NCI-H1417 treated with DMSO at 0.1 percent for 48 hours (cell line): ENCODE results near the gene SH3YL1.

Source experiments
- DNase-seq: peaks from one replicate; lab custom pipeline; 2025; lab: John Stamatoyannopoulos, UW

Gene SH3YL1

DNA sequence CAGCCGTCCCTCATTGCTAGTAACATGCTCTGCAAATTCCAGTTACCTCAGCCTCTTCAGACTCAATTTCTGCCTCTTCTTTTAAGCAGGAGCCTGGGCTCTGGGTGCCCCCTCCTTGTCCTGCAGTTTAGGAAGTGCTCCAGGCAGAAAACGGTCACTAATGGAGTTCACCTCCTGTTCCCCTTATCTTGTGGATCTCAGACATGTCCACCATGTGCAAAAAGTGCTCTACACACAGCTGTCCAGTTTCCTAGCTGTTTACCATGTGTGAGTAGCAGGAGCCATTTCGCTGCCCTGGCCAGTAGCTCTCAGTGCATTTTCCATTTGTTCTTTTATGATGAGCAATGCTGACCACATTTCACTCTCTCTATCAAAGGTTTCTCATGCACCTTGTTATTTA lies 4.9 kb downstream of the SH3YL1 start:
- no peak for DNase-seq

DNA sequence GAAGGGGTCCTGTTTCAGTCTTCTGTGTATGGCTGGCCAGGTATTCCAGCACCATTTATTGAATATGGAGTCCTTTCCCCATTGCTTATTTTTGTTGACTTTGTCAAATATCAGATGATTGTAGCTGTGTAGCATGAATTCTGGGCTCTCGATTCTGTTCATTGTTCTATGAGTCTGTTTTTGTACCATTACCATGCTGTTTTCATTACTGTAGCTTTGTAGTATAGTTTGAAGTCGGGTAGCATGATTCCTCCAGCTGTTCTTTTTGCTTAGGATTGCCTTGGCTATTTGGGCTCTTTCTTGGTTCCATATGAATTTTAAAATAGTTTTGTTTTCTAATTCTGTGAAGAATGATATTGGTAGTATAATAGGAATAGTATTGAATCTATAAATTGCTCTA lies 6.0 kb downstream of the SH3YL1 start:
- no peak for DNase-seq

DNA sequence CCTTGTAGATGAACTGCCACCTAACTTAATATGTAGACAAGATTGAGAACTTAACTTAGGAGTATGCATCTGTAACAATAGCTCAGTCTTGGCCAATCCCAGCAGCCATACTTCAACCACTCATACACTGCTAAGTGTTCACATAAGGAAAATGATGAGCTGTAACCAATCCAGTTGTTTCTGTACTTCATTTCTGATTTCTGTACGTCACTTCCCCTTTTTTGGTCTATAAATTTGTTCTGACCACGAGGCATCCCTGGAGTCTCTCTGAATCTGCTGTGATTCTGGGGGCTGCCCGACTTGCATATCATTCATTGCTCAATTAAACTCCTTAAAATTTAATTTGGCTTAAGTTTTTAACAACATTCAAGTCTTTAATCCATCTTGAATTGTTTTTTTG lies 6.4 kb downstream of the SH3YL1 start:
- DNase-seq, result no peak

DNA sequence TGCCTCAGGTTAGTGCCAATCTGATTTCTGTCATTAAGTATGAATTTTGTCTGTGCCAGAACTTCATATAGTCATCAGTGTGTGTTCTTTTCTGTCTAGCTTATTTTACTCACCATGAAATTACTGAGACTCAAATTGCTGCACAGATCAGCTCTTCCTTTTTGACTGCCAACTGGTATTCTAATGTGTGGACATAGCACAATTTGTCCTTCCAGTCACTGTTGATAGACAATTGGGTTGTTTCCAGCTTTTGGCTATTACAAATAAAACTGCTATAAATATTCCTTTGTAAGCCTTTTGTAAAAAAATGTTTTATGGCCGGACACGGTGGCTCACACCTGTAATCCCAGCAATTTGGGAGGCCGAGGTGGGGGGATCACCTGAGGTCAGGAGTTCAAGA lies 7.7 kb downstream of the SH3YL1 start:
- DNase-seq, result no peak

DNA sequence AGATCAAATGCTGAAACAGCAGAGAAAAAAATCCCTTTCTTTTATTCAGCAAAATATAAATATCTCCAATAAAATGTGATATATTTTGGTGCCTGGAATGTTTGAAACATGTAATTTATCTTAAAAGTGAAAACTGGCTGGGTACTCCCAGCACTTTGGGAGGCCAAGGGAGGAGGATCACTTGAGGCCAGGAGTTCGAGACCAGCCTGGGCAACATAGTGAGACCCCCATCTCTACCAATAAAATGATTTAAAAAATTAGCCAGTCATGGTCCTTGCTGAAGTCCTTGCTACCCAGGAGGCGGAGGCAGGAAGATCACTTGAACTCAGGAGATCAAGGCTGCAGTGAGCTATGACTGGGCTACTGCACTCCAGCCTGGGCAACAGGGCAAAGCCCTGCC lies 8.6 kb downstream of the SH3YL1 start:
- no peak for DNase-seq

DNA sequence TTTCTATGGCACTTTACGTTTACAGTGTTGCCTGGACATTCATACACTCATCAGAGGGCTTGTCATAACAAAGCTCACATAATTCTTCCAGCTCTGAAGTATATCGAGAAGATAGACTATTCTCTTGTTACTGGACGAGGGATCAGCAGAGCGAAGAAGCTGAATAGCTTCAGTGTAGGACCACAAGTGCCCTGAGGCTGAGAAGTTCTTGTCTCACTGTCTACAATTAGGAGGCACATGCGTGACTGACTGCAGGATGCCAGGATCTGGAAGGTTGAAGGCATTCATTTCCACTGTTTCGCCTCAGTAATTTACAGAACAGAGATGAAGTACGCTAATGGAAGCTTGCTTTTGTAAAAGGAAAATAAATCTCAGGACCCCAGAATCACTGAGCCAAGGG lies 9.6 kb downstream of the SH3YL1 start:
- no peak for DNase-seq

DNA sequence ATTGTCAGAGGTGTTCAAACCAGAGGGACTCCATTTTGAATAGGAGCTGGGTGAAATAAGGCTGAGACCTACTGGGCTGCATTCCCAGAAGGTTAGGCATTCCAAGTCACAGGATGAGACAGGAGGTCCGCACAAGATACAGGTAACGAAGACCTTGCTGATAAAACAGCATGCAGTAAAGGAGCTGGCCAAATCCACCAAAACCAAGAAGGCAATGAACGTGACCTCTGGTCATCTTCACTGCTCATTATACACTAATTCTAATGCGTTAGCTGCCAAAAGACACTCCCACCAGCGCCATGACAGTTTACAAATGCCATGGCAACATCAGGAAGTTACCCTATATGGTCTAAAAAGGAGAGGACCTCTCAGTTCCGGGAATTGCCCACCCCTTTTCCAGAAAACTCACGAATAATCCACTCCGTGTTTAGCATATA lies 10.6 kb downstream of the SH3YL1 start:
- no peak for DNase-seq

DNA sequence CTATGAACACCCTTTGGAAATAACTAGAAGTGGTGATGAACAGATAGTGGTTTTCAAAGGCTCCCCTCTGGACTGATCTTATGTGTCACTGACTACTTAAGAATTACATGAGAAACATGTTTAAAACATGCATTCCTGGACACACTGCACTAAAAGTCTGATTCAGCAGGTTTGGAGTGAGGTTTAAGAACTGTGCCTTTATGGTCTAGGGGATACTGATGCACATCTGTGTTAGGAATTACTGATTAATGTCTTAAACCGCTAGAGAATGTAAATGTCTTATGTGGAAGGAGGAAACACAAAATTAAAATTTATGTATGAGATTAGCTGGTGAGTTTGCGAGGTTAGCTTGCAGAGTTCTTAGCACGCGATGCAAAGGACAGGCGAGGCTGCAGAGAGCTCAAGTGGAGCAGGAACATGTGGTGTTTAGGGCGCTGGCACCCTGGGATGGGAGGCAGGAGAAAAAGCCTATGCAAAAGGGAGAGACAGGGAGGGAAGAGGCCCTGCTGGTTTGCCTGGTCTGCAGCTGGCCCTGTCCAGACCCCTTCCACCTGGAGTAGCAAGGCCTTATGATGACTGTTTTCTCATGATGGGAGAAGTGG lies 11.7 kb downstream of the SH3YL1 start:
- no peak for DNase-seq

DNA sequence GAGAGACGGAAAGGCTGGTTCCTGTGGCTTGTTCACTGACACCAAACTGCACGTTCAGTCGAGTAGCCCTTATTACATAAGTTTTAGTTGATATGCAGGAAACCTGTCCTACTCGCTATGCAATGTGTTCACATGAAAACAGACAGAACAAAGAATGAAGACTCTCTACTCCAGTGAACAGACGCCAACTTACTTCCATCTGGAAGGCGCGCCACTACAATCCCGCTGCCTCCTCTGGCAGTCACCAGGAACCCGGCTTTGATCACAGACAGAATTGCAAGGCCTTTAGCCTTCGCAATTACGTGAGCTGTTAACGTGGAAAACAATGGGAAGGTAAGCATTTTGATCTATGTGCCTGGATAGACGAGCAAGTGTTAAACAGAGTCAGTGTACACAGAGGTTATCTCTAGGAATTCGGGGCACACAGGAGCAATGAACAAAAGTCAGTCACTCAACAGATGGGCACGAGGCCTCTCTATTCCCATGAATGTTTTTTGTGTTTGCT lies 14.2 kb downstream of the SH3YL1 start:
- no peak for DNase-seq

DNA sequence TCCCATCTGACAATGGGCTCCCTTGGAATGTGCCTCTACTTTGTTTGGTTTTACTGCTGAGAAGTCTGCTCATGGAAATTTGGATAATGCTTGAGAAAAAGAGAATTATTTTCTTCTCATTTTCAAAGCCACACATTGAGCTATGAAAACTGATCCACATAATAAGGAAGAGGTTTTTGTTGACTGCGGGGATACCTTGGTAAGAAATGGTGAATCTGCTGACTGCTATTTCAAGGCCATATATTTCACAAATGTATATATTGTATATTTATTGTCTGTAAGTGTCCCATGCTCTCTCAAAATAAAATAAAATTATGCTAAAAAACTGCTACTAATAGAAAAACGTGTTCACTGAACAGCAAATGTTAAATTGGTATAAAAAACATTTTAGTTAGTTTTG lies 15.1 kb downstream of the SH3YL1 start:
- DNase-seq, result no peak

DNA sequence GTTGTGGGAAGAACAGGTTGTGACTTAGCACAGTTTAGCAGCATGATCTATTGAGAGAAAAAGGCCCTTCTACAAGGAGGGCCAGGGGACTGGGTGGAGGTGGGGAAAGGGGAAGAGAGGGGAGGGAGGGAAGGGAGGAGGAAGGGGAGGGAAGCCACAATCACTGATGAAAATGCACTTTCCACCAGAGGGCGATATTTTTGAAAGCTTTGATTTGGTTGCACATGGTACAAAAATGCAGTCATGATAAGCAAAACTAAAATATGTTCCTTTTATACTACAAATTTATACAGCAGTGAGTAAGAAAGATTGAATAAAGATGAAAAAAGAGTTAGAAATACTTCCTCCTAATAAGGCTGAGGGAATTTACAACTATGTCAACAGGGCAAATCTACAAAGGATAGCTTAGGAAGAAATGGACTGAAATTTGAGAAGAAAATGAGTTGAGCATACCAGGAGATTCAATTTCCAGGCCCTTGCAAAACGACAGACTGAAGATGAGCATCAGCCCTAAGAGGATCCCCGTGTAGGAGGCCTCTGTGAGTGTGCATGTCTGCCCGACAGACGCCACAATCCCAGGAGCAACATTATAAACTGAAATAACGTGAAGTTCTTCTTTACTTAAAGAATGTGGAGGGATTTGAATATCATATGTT lies 17.2 kb downstream of the SH3YL1 start:
- DNase-seq, result no peak

DNA sequence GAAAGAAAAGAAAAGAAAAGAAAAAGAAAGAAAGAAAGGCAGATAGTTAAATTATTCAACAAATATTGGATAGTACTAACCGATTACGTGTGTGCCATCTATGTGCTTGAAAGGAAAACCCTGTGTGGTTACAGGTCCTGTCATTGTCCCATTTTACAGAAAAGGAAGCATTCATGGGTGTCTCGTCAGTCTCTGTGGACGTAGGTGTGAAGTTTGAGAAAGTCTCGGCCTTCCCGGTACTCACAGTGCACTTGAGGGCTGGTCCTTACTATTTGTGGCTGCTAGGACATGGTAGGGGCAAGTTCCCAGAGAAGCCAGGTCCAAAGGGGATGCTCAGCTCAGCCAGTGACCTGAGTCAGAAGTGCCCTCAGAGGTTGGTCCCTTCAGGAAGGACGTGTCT lies 19.3 kb downstream of the SH3YL1 start:
- DNase-seq, result no peak

DNA sequence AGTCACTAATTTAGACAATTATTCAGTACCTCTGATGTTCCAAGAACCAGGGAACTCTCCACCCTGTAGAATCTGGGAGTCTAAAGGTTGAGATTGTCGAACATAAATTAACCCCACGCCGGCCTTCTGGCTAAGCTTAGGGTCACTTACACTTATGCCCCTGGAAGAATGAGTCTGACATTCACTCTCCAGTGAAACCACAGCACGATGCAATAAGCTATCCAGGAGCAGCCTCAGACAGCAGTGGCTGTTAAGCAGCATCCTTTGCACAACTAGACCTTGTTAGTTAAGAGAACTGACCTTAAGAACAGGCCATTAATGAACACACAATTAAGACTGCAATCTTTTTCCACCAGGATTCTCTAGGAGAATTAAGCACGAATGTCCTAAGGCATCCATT lies 25.0 kb downstream of the SH3YL1 start:
- DNase-seq, result no peak

DNA sequence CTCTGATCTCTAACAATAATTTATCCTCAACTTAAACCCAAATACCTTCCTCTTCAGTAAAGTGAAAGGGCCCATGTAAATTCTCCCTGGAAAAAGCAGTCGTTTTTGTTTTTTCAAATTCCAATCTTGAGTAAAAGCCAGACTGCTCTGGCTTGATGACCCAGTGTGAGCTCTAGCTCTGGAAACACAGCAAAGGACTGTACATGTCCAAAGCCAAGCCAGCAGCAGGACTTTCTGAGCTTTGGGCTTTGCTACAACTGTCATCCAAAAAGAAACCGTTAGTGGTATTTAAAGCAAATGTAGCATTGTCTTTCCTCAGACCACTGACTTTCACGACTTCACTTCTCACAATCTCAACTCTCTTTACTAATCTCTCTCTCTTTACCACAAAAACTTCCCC lies 25.4 kb downstream of the SH3YL1 start:
- no peak for DNase-seq

DNA sequence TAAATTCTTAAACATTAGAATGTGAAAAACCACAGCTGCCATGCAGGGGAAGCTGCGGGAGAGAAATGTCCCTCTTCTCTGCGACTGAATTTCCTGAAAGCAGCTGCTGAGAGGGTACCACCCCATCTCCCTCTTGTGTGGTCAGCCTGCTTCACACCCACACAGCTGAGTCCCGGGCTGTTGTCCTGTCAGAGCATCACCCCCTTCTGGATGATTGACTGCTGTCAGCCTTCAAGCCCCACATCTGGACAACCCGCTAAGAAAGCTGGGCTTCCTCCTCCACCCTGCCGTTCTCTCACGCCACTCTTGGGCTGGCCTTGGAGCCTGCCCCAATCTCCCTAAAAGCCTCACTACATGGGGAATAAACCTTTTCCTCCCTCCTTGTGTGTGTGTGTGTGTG lies 26.0 kb downstream of the SH3YL1 start:
- no peak for DNase-seq

DNA sequence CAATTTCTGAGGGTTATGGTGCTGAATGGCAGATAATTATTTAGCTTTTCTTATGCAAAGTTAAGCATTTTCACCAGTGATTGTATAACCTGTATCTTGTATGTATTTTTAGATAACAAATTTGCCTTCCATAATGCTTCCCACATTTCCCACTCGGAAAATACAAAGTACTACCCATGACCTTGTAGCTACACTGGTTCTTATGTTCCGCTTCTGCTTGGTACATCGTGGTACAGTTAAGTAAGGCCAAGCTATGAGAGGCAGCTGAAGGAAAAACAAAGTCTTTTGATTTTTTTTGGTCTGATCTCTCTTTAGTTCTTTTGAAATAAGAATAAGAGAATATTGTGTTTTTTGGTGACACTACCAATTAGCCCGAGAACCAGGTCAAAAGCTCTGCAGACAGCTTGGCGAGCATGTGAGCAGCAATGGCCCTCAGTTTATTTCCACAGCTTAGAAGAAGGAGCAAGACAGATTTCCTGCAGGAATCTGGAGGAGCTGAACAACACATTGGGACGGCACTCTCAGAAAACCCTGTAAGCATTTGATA lies 26.8 kb downstream of the SH3YL1 start:
- DNase-seq, result no peak

DNA sequence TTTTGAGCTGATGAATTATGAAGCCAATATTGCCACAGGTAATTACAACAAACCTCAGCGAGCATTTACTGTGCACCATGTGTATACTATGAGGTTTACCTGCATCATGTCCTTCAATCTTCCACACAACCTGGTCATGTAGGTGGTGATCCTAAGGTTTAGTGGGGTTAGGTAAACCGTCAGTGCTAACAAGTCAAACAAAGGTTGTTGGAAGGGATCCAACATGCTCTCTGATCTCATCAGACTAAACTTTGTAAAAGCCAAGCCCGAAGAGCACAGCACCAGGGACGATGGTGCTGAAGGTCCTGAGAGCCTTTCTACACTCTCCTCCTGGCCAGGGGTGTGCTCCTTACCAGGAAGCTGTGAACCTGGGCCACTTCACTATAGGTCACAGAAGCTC lies 29.4 kb downstream of the SH3YL1 start:
- no peak for DNase-seq

DNA sequence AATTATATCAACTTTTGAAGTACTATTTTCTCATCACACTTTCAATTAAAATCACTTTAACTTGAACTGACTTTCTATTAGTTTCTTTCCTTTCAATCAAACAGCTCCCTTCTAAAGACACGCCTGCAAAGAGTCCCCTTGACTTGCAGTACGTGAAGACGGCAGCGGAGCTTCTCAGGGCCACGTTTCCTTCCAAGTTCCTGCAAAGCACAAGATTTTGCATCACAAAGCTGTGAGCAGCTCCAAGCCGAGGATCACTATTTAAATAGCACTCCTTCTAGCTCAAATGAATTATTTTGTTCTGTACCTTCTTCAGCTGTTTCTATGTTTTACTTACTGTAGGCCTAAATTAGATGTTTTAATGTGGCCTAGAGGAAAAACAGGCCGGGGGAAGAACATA lies 30.8 kb downstream of the SH3YL1 start:
- no peak for DNase-seq

DNA sequence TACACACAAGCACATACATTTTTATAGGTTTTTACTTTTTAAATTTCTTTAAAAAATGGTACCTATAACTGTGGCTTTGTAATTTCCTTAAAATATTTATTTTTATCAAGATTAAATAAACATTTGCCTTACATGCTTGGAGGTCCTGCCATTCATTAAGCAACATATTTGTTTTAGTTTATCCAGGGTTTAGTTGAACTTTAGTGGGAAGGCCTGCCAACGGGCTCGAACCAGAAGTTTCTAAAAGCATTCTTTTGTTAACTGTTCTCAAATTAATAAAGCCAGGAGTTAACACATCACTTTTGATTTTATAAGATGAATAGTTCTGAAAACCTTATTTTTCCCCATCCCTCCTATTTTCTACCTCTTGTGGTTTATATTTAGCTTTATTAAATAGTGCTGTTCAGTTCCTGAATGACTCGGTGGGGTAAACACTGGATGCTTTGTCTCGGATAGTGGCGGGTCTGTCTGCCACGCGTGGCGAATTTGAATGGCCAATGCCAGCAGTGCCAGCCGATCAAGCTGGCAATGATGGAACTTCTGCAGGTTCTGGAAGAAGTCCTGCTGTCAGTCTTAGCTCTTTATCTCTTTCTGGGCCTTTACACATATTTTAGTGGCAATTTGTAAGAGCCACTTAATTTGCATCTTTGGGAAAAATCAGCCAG lies 32.2 kb downstream of the SH3YL1 start:
- no peak for DNase-seq

DNA sequence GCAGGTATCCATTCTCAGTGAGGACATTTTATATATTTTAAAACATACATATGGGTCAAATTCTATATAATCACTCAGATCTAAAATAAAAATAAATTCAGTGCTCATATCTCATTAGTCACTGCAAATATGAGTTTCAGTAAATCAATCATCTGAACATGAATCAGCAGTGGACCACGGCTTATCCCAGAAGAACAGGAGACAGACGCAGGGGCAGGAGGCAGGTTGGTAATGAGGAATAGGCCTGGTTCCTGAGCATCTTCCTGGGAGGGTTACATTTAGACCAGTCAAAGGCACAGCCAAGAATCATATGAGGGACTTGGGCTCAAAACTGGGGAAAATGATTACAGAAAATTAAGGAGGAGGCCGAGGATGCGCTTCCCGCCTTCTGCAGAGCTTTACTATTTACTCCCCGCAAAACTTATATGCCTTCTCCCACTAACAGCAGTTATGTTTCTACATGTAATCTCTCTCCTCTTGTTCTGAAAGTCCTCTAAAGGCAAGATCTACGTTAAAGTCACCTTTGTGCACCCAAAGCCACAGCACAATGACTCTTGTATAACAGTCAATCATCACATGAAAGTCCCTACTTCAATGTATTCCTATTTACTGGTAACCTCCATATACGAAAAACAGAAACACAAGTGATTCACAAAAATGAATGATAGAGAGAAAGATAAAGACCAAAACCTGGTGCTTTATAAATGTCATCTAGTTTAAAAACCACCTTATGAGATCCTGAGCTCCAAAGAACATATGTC lies 35.1 kb downstream of the SH3YL1 start:
- no peak for DNase-seq

DNA sequence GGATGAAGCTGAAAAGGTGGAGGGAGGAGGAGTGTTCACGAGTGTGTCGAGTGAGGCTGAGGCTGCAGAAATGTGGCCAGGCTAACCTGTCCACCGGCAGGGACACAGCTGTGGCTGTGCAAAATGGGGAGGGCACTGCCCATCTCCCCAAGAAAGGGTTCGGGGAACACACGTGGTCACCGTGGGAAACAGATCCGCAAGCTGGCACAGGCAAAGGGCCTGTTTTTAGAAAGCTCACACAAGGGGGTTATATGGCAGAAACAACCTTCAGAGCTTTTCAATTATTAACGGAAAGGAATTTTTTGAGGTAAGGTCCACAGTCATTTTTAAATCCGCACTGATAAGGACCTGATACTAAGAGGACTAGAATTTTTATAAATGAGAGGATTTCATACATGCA lies 35.7 kb downstream of the SH3YL1 start:
- DNase-seq, result no peak

DNA sequence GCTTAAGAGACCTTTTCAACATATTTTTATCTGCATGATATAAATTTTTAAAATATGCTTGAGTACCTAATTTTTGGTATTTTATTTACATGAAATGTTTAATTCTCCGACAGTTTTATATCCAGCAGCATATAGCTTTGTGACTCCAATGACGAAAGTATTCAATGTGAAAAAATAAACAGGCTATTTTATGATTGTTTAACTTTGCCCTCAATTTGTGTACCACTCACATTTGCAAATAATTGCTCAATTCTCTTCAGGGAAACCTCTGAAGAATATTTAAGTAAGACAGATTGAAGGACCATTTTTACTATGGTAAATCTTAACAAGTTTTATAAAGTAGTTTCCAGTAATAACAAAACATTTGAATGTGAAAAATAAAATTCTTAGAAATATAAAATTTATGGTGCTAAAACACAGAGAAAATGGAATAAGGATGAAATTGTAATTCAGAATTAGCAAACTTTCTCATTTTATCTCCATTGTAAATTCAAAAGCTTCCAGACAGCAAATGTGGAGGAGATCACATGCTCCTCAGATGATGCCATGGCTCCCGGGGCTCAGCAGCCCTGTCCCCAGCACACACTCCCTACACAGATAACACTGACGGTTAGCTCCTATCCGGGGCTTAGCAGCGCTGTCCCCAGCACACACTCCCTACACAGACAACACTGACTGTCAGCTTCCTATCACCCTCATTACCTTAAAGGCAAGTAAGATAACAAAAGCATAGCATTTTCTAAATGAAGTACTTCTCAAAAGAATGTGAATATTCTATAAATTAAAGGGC lies 39.7 kb downstream of the SH3YL1 start:
- DNase-seq, result no peak
